Panc1 (cell line): ENCODE data around the gene CFAP298.

Experiments used
- POLR2AphosphoS5 ChIP-seq: IDR thresholded peaks from 2 replicates; pipeline ENCODE4 v1.6.1; 2012; ENCODE audit warnings: mild to moderate bottlenecking, low read depth, low read length, moderate library complexity
- TF ChIP-seq, protein P1 (sequence below): fragments of 450-650 bp; IDR thresholded peaks from 2 replicates; pipeline ENCODE4 v1.5.1; 2017; ENCODE audit warnings: mild to moderate bottlenecking

DNA sequence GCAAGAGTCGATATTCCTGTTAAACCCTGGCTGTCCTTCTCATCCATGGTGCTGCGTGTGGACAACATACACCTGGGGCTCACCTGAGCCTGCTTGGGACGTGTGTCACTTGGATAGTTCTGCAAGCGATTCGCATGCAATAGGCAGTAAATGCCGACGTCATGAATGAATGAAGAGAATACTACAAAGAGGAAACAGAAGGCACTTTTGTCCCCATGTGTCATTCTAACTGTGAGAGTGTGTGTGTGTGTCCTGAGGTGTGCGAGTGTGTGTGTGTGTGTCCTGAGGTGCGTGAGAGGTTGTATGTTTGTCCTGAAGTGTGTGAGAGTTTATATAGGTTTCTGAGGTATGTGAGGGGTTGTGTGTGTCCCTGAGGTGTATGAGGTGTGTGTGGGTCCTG is 26.2 kb downstream of the CFAP298 start:
- TF ChIP-seq, protein P1, sequence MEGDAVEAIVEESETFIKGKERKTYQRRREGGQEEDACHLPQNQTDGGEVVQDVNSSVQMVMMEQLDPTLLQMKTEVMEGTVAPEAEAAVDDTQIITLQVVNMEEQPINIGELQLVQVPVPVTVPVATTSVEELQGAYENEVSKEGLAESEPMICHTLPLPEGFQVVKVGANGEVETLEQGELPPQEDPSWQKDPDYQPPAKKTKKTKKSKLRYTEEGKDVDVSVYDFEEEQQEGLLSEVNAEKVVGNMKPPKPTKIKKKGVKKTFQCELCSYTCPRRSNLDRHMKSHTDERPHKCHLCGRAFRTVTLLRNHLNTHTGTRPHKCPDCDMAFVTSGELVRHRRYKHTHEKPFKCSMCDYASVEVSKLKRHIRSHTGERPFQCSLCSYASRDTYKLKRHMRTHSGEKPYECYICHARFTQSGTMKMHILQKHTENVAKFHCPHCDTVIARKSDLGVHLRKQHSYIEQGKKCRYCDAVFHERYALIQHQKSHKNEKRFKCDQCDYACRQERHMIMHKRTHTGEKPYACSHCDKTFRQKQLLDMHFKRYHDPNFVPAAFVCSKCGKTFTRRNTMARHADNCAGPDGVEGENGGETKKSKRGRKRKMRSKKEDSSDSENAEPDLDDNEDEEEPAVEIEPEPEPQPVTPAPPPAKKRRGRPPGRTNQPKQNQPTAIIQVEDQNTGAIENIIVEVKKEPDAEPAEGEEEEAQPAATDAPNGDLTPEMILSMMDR, result no peak
- no peak for TF ChIP-seq POLR2AphosphoS5
